H9 (cell line): ENCODE measurements around the gene NEB. TPM values are rescaled to one million over a fixed set of nuclear protein-coding genes. Genes with fewer than 3 reads are reported as not detected.

Experiments used
- DNase-seq: peaks from one replicate; pipeline ENCODE4 v3.0.0-alpha.2; 2017
- H2AFZ ChIP-seq: one replicate; pipeline ENCODE4 v1.6.1; 2013; ENCODE audit warnings: mild to moderate bottlenecking, low read length, control low read depth, moderate library complexity
- H2AK5ac ChIP-seq: 2 replicates; pipeline ENCODE4 v1.6.1; 2013; ENCODE audit warnings: low read length, control low read depth, mixed read lengths; ENCODE audit not compliant: insufficient read length
- H2BK120ac ChIP-seq: one replicate; pipeline ENCODE4 v1.6.1; 2013; ENCODE audit warnings: low read depth, mild to moderate bottlenecking, low read length, control low read depth, inconsistent platforms; ENCODE audit not compliant: poor library complexity, severe bottlenecking
- H2BK12ac ChIP-seq: 2 replicates; pipeline ENCODE4 v1.6.1; 2013; ENCODE audit warnings: low read length, control low read depth, mixed read lengths, low read depth; ENCODE audit not compliant: insufficient read length
- H2BK15ac ChIP-seq: 2 replicates; pipeline ENCODE4 v1.6.1; 2013; ENCODE audit warnings: low read depth, low read length, control low read depth
- H2BK20ac ChIP-seq: one replicate; pipeline ENCODE4 v1.6.1; 2013; ENCODE audit warnings: low read depth, mild to moderate bottlenecking, low read length, control low read depth, inconsistent platforms; ENCODE audit not compliant: poor library complexity, severe bottlenecking
- H2BK5ac ChIP-seq: 2 replicates; pipeline ENCODE4 v1.6.1; 2013; ENCODE audit warnings: low read length, control low read depth, mixed read lengths; ENCODE audit not compliant: insufficient read length
- H3K14ac ChIP-seq: 2 replicates; pipeline ENCODE4 v1.6.1; 2013; ENCODE audit warnings: low read length, control low read depth; ENCODE audit not compliant: insufficient read depth
- H3K18ac ChIP-seq: 2 replicates; pipeline ENCODE4 v1.6.1; 2013; ENCODE audit warnings: low read depth, mild to moderate bottlenecking, mixed read lengths, low read length, control low read depth; ENCODE audit not compliant: insufficient read length
- H3K23ac ChIP-seq: 2 replicates; pipeline ENCODE4 v1.6.1; 2013; ENCODE audit warnings: low read length, control low read depth, mixed read lengths, low read depth; ENCODE audit not compliant: insufficient read length
- H3K23me2 ChIP-seq: 2 replicates; pipeline ENCODE4 v1.6.1; 2013; ENCODE audit warnings: low read depth, mild to moderate bottlenecking, mixed read lengths, low read length, control low read depth; ENCODE audit not compliant: insufficient read length, poor library complexity, severe bottlenecking
- H3K27ac ChIP-seq: 2 replicates; pipeline ENCODE4 v1.5.1; 2013; ENCODE audit warnings: low read length, control low read depth, mixed read lengths, low read depth; ENCODE audit not compliant: insufficient read length
- H3K27me3 ChIP-seq: 2 replicates; pipeline ENCODE4 v1.6.1; 2013; ENCODE audit warnings: low read length, control low read depth, inconsistent platforms; ENCODE audit not compliant: insufficient read depth
- H3K4ac ChIP-seq: 2 replicates; pipeline ENCODE4 v1.6.1; 2013; ENCODE audit warnings: low read depth, mild to moderate bottlenecking, control low read depth, inconsistent platforms, low read length, moderate library complexity
- H3K4me1 ChIP-seq: 2 replicates; pipeline ENCODE4 v1.6.1; 2013; ENCODE audit warnings: low read length, control low read depth, inconsistent platforms; ENCODE audit not compliant: insufficient read depth
- H3K4me2 ChIP-seq: 2 replicates; pipeline ENCODE4 v1.6.1; 2013; ENCODE audit warnings: low read length, control low read depth, mixed read lengths; ENCODE audit not compliant: insufficient read length, insufficient read depth
- H3K56ac ChIP-seq: 2 replicates; pipeline ENCODE4 v1.6.1; 2013; ENCODE audit warnings: low read depth, mild to moderate bottlenecking, mixed read lengths, low read length, control low read depth; ENCODE audit not compliant: insufficient read length
- H3K79me1 ChIP-seq: 2 replicates; pipeline ENCODE4 v1.6.1; 2013; ENCODE audit warnings: low read depth, mild to moderate bottlenecking, moderate library complexity, low read length, control low read depth, inconsistent platforms; ENCODE audit not compliant: insufficient read depth, poor library complexity, severe bottlenecking
- H3K79me2 ChIP-seq: 2 replicates; pipeline ENCODE4 v1.6.1; 2013; ENCODE audit warnings: low read length, control low read depth, inconsistent platforms; ENCODE audit not compliant: insufficient read depth
- H3K9ac ChIP-seq: 2 replicates; pipeline ENCODE4 v1.6.1; 2013; ENCODE audit warnings: low read length, control low read depth, mixed read lengths; ENCODE audit not compliant: insufficient read length; ENCODE audit errors: extremely low read depth
- H3K9me3 ChIP-seq: one replicate; pipeline ENCODE4 v1.6.1; 2013; ENCODE audit warnings: low read depth, low read length, inconsistent platforms; ENCODE audit not compliant: control insufficient read depth
- H3T11ph ChIP-seq: one replicate; pipeline ENCODE4 v1.6.1; 2013; ENCODE audit warnings: mild to moderate bottlenecking, low read length, control low read depth, inconsistent platforms
- H4K20me1 ChIP-seq: one replicate; pipeline ENCODE4 v1.6.1; 2013; ENCODE audit not compliant: control insufficient read depth, insufficient read length, insufficient read depth
- H4K5ac ChIP-seq: 2 replicates; pipeline ENCODE4 v1.6.1; 2013; ENCODE audit warnings: low read depth, mild to moderate bottlenecking, mixed read lengths, low read length, control low read depth; ENCODE audit not compliant: insufficient read length
- H4K8ac ChIP-seq: replicated peaks from 2 replicates; pipeline ENCODE4 v1.6.1; 2013; ENCODE audit warnings: low read length, control low read depth, mixed read lengths, low read depth; ENCODE audit not compliant: insufficient read length
- H4K91ac ChIP-seq: 2 replicates; pipeline ENCODE4 v1.6.1; 2013; ENCODE audit warnings: low read depth, mild to moderate bottlenecking, moderate library complexity, mixed read lengths, low read length, control low read depth; ENCODE audit not compliant: insufficient read length
- H3K27ac Mint-ChIP-seq, 3 experiments: 2 replicates in 2 of 3; 3 replicates in 1 of 3; pipeline ENCODE4 v1.8.0; 2020 to 2021; ENCODE audit warnings: mixed read lengths in 3 of 3, mild to moderate bottlenecking in 1 of 3, moderate library complexity in 1 of 3
- H3K27me3 Mint-ChIP-seq: 2 replicates; pipeline ENCODE4 v1.8.0; 2021; ENCODE audit warnings: low read depth, mild to moderate bottlenecking, moderate library complexity, mixed read lengths
- H3K36me3 Mint-ChIP-seq, 3 experiments: 2 replicates in 2 of 3; 3 replicates in 1 of 3; pipeline ENCODE4 v1.8.0; 2020 to 2021; ENCODE audit warnings: low read depth in 3 of 3, mixed read lengths in 3 of 3; ENCODE audit not compliant: insufficient read depth in 1 of 3
- H3K4me1 Mint-ChIP-seq, 2 experiments: 2 replicates each; pipeline ENCODE4 v1.8.0; 2020; ENCODE audit warnings: mixed read lengths in 2 of 2
- H3K4me3 Mint-ChIP-seq, 2 experiments: 2 replicates in 1 of 2; 3 replicates in 1 of 2; pipeline ENCODE4 v1.8.0; 2020 to 2021; ENCODE audit warnings: mild to moderate bottlenecking in 2 of 2, mixed read lengths in 2 of 2, moderate library complexity in 1 of 2
- H3K9me3 Mint-ChIP-seq, 2 experiments: 2 replicates in 1 of 2; 3 replicates in 1 of 2; pipeline ENCODE4 v1.8.0; 2020; ENCODE audit warnings: mild to moderate bottlenecking in 2 of 2, mixed read lengths in 2 of 2, moderate library complexity in 1 of 2
- CTCF ChIP-seq: fragments of 200-600 bp; sonication (generic); conservative IDR thresholded peaks from 3 replicates; pipeline ENCODE4 v1.8.0; 2021; ENCODE audit warnings: antibody characterized with exemption, mild to moderate bottlenecking
- WGBS: extraction: QIAGEN DNeasy Blood & Tissue Kit; methylation state at CpG from one replicate; pipeline ENCODE4 v1.1.7; 2013; ENCODE audit warnings: missing lambda C conversion rate, low lambda C conversion rate, mixed read lengths; ENCODE audit not compliant: insufficient read length; ENCODE audit errors: extremely low coverage; 5-methylcytosine and 5-hydroxymethylcytosine counted together
- total RNA-seq: library from RNA; stranded (reverse); gene quantifications from 2 replicates; pipeline ENCODE4 v1.2.1, GENCODE V29; 2021

The NEB gene
- total RNA-seq, 1 experiment from 2014 or later: 0.98 TPM

- Histone ChIP-seq H2AK5ac (no peak overlapping the region), H2BK15ac (no peak overlapping the region), H3T11ph (no peak overlapping the region), H2BK12ac (no peak overlapping the region), H3K9me3 (no peaks in the 10 kb centered on the region), H2BK20ac (no peak overlapping the region), H4K91ac (no peak overlapping the region), H4K20me1 (no peaks in the 10 kb centered on the region), H3K23ac (no peak overlapping the region), H3K9ac (no peak overlapping the region), H3K4me2 (no peak overlapping the region), H2BK120ac (no peak overlapping the region), H3K23me2 (no peaks in the 10 kb centered on the region), H4K5ac (no peak overlapping the region), H2BK5ac (no peak overlapping the region), H3K56ac (no peak overlapping the region), H3K79me1 (no peaks in the 10 kb centered on the region), H2AFZ (no peak overlapping the region), H3K4ac (no peak overlapping the region), H3K79me2 (no peaks in the 10 kb centered on the region), H4K8ac (no peak overlapping the region), H3K27ac (no peak overlapping the region), H3K4me1 (no peaks in the 10 kb centered on the region), H3K14ac (no peak overlapping the region), H3K27me3 (no peaks in the 10 kb centered on the region), H3K18ac (no peak overlapping the region)
- Mint-ChIP-seq H3K27ac (no peak overlapping the region), H3K9me3 (no peaks in the 10 kb centered on the region), H3K27me3 (no peaks in the 10 kb centered on the region), H3K4me1 (peaks cover 2 to 3% of the 10 kb centered on the region in 2 experiments), H3K4me3 (no peak overlapping the region), H3K36me3 (no peaks in the 10 kb centered on the region)
- DNase-seq: no peak
- WGBS: no CpG with 5 or more reads among the region's 6 CpGs
- TF ChIP-seq CTCF: peak; percentile 25; the same call in 2 of the 3 replicates
Observed at GRCh38 chr2:151526572-151527090, 207.6 kb downstream of the NEB start.
